Left lung (tissue), 10 donors: Measurements from ENCODE around the gene POU6F2. TPM values are rescaled to one million over a fixed set of nuclear protein-coding genes. Genes with fewer than 3 reads are reported as not detected.

Source experiments
- ATAC-seq: fragments of 200-7000 bp; cut with Tn5 transposase; one replicate; pipeline ENCODE4 v1.9.1; 2020; ENCODE audit warnings: moderate library complexity
- DNase-seq, 4 donors: peaks; one replicate each; pipeline ENCODE4 v3.0.0-alpha.2; 2013 to 2020
- H3K27ac ChIP-seq, 2 donors: fragments of 200-600 bp; sonication (generic) in 1 of 2; one replicate each; pipeline versions ENCODE4 v1.5.0 to v1.8.0; 2020 to 2021
- H3K27me3 ChIP-seq, 2 donors: fragments of 200-600 bp; sonication (generic) in 1 of 2; one replicate each; pipeline versions ENCODE4 v1.5.0 to v1.8.0; 2020 to 2021
- H3K36me3 ChIP-seq, 2 donors: fragments of 200-600 bp; sonication (generic) in 1 of 2; one replicate each; pipeline versions ENCODE4 v1.5.0 to v1.8.0; 2020 to 2021
- H3K4me1 ChIP-seq, 2 donors: fragments of 200-600 bp; one replicate each; pipeline ENCODE4 v1.8.0; 2021
- H3K4me3 ChIP-seq, 2 donors: fragments of 200-600 bp; sonication (generic) in 1 of 2; one replicate each; pipeline versions ENCODE4 v1.5.0 to v1.8.0; 2020 to 2021; ENCODE audit warnings: mild to moderate bottlenecking in 1 of 2
- H3K9me3 ChIP-seq, 2 donors: fragments of 200-600 bp; sonication (generic) in 1 of 2; one replicate each; pipeline versions ENCODE4 v1.5.0 to v1.8.0; 2020 to 2021
- intact Hi-C, 2 donors: fragments of 100-400 bp; cut with DNase I; formaldehyde crosslinking; loops; one replicate each; pipeline versions ENCODE4 v1.11.2 to v1.14.2; 2022
- polyA plus RNA-seq, 6 donors: library from polyadenylated mRNA; unstranded; fragments of 120-200 nt; gene quantifications; one replicate each; pipeline ENCODE4 v1.2.1, GENCODE V29; 2013; ENCODE audit not compliant: insufficient read length in 6 of 6
- total RNA-seq, 2 donors: library from RNA; stranded (reverse); fragmentation: NEBNext Ultra II Directional; extraction: Animal tissue kit (Norgen Biotek cat#: 25700); gene quantifications; one replicate each; pipeline ENCODE4 v1.2.1, GENCODE V29; 2021
- TF ChIP-seq, protein P1 (sequence below), 2 donors: fragments of 200-600 bp; sonication (generic) in 1 of 2; IDR thresholded peaks; one replicate each; pipeline versions ENCODE4 v1.5.0 to v1.8.0; 2021; ENCODE audit warnings: antibody characterized with exemption in 2 of 2
- donor health status: DM: no; HTN: yes; CAD: no.
- donor health status: DM: no; HTN: no; CAD: no.

POU6F2 gene
- total and polyA plus RNA-seq, 8 donors, result 0.08 to 0.32 (median 0.18) TPM; not detected in 3

DNA sequence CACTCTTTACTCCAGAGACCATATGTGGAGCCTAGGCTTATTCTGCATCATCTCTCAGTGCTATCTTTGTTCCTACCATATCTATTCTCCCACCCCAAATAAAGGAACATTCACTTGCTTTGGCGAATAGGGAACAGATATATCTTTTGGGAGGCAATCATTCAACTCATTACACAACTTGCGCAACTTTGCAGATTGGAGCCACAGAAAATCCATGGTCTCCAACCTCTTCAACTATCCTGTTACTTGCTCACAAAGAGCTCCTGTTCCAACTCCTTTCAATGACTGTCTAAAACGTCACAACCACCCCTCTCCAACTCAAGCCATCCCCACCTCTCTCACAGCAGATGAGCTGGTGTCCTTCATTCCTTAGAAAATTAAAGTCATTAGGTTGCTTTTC lies 203.7 kb downstream of the POU6F2 start:
- Histone ChIP-seq H3K9me3 (no peaks in the 10 kb centered on the region), H3K27me3 (no peaks in the 10 kb centered on the region), H3K4me1 (no peaks in the 10 kb centered on the region), H3K4me3 (no peak overlapping the region), H3K36me3 (no peaks in the 10 kb centered on the region), H3K27ac (no peak overlapping the region)
- DNase-seq, result no peak
- intact Hi-C loops, result no loop called here
- no peak for ATAC-seq
- TF ChIP-seq, protein P1, sequence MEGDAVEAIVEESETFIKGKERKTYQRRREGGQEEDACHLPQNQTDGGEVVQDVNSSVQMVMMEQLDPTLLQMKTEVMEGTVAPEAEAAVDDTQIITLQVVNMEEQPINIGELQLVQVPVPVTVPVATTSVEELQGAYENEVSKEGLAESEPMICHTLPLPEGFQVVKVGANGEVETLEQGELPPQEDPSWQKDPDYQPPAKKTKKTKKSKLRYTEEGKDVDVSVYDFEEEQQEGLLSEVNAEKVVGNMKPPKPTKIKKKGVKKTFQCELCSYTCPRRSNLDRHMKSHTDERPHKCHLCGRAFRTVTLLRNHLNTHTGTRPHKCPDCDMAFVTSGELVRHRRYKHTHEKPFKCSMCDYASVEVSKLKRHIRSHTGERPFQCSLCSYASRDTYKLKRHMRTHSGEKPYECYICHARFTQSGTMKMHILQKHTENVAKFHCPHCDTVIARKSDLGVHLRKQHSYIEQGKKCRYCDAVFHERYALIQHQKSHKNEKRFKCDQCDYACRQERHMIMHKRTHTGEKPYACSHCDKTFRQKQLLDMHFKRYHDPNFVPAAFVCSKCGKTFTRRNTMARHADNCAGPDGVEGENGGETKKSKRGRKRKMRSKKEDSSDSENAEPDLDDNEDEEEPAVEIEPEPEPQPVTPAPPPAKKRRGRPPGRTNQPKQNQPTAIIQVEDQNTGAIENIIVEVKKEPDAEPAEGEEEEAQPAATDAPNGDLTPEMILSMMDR (IDR thresholded peaks at IDR 0.05), result no peak

DNA sequence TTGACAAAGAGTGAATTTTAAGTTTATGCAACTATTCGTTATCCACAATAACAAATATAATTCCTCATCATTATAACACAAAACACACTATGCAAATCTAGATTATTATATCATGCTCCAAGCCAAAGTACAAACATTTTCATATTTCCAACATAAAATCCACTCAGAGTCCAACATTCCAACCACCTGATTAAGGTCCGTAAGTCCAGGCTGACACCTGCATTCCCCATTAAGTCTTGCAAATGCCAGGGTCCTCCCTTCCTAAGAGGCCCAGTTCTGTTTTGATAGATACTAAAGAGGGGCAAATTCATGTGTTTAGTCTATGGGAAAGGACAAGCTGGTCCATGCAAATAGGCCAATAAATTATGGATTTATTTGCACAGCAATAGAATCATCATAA lies 206.1 kb downstream of the POU6F2 start:
- Histone ChIP-seq H3K4me3 (no peak overlapping the region), H3K4me1 (no peaks in the 10 kb centered on the region), H3K27me3 (no peaks in the 10 kb centered on the region), H3K27ac (no peak overlapping the region), H3K36me3 (no peaks in the 10 kb centered on the region), H3K9me3 (no peaks in the 10 kb centered on the region)
- DNase-seq (no peak), ATAC-seq (no peak)
- TF ChIP-seq, protein P1 (IDR thresholded peaks at IDR 0.05), result no peak
- intact Hi-C loops, result no loop called here

DNA sequence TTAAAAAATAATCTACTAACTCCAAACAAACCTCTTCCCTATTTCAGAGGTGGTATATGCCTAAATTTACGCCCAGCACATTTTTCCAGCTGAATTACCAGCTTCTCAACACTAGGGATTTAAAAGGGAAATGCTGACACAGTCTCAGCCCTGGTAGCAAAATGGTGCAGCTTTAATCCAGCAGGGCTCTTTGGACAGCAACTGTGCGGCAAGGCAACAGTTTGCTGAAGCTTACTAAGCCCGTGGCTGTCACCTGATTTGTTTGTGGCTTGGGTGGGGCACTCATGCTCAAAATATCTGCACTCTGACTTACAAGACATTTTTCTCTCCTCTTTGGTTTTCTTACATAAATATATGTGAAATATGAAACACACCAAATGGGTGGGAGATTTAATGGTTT lies 206.7 kb downstream of the POU6F2 start:
- intact Hi-C loops, result no loop called here
- TF ChIP-seq, protein P1 (IDR thresholded peaks at IDR 0.05), result no peak
- H3K36me3 ChIP-seq, result no peaks in the 10 kb centered on the region
- DNase-seq, result no peak
- H3K4me3 ChIP-seq, result no peak overlapping the region
- H3K9me3 ChIP-seq, result no peaks in the 10 kb centered on the region
- ATAC-seq, result no peak
- no peaks in the 10 kb centered on the region for H3K4me1 ChIP-seq
- H3K27ac ChIP-seq, result no peak overlapping the region
- no peaks in the 10 kb centered on the region for H3K27me3 ChIP-seq

DNA sequence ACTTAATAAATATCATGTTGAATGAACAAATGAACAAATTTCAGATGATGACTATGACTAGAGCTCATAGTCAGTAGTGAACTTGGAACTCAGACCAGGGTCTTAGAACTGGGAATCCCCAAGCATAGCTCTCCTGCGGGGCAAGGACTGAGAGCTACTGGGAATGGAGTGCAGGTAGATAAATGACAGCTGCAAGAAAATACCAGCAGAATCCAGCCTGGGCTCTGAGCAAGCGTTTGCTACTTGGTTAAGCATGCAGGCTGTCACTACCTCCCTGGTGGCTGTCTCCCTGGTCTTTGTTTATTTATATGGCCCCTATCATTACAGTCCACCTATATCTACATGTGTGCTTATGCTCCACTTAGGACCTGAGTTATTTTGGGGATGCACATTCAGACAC lies 208.4 kb downstream of the POU6F2 start:
- H3K4me1 ChIP-seq, result no peaks in the 10 kb centered on the region
- DNase-seq (no peak), ATAC-seq (no peak)
- TF ChIP-seq, protein P1 (IDR thresholded peaks at IDR 0.05), result no peak
- H3K4me3 ChIP-seq, result no peak overlapping the region
- no peaks in the 10 kb centered on the region for H3K36me3 ChIP-seq
- intact Hi-C loops, result no loop called here
- H3K27ac ChIP-seq, result no peak overlapping the region
- H3K9me3 ChIP-seq, result no peaks in the 10 kb centered on the region
- H3K27me3 ChIP-seq, result no peaks in the 10 kb centered on the region

DNA sequence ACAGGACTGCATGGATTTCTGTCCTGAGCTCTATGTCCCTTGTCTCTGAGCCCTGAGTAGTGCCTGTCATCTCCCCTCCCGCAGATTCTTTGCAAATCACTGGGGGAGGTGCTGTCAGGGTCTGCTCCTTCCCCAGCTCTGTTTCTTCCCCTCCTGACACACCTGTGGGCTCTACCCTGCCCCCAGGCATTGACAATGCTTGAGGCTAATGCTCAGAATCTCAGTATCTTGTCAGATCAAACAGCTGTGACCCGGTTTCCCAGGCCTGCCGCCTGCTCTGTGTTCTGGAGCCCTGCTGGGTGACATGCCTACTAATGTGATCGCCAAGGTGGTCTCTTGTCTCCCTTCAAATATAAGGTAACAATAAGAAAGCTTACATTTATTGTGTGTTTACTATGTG lies 209.0 kb downstream of the POU6F2 start:
- TF ChIP-seq, protein P1 (IDR thresholded peaks at IDR 0.05), result no peak
- intact Hi-C loops, result no loop called here
- ATAC-seq, result no peak

More for the DNA sequence above, 209.0 kb downstream of the POU6F2 start:
- H3K4me1 ChIP-seq, result no peaks in the 10 kb centered on the region
- H3K9me3 ChIP-seq, result no peaks in the 10 kb centered on the region
- H3K4me3 ChIP-seq, result no peak overlapping the region
- no peak for DNase-seq
- H3K27me3 ChIP-seq, result no peaks in the 10 kb centered on the region
- no peak overlapping the region for H3K27ac ChIP-seq
- no peaks in the 10 kb centered on the region for H3K36me3 ChIP-seq
